Cardiac fibroblast (primary cell): ENCODE measurements around the gene STK32C.

Source experiments
- DNase-seq, 2 donors: peaks; one replicate each; pipeline versions ENCODE4 v3.0.0 to v3.0.0-alpha.2; 2010; ENCODE audit warnings: low read depth in 2 of 2
- H3K4me3 ChIP-seq, 2 donors: replicated peaks in 1 of 2; 1 replicate in 1 of 2; 2 replicates in 1 of 2; pipeline ENCODE4 v1.5.1; 2011; ENCODE audit warnings: low read depth in 2 of 2, low read length in 2 of 2, mild to moderate bottlenecking in 2 of 2, moderate library complexity in 1 of 2
- TF ChIP-seq, protein P1 (sequence below): IDR thresholded peaks from one replicate; pipeline ENCODE4 v1.5.1; 2011; ENCODE audit warnings: low read depth, mild to moderate bottlenecking, low read length, inconsistent platforms

The STK32C gene

GRCh38 chr10:132247943-132248342 lies 59.8 kb downstream of the STK32C start:
- TF ChIP-seq, protein P1, sequence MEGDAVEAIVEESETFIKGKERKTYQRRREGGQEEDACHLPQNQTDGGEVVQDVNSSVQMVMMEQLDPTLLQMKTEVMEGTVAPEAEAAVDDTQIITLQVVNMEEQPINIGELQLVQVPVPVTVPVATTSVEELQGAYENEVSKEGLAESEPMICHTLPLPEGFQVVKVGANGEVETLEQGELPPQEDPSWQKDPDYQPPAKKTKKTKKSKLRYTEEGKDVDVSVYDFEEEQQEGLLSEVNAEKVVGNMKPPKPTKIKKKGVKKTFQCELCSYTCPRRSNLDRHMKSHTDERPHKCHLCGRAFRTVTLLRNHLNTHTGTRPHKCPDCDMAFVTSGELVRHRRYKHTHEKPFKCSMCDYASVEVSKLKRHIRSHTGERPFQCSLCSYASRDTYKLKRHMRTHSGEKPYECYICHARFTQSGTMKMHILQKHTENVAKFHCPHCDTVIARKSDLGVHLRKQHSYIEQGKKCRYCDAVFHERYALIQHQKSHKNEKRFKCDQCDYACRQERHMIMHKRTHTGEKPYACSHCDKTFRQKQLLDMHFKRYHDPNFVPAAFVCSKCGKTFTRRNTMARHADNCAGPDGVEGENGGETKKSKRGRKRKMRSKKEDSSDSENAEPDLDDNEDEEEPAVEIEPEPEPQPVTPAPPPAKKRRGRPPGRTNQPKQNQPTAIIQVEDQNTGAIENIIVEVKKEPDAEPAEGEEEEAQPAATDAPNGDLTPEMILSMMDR = no peak
- H3K4me3 ChIP-seq = no peak overlapping the region
- no peak for DNase-seq

- no peak overlapping the region for H3K4me3 ChIP-seq
- no peak for DNase-seq
- TF ChIP-seq, protein P1 = no peak
Observed at GRCh38 chr10:132246296-132246695, 61.5 kb downstream of the STK32C start.

- TF ChIP-seq, protein P1 = no peak
- DNase-seq = no peak
- no peak overlapping the region for H3K4me3 ChIP-seq
Observed at GRCh38 chr10:132245056-132245455, 62.7 kb downstream of the STK32C start.

DNA sequence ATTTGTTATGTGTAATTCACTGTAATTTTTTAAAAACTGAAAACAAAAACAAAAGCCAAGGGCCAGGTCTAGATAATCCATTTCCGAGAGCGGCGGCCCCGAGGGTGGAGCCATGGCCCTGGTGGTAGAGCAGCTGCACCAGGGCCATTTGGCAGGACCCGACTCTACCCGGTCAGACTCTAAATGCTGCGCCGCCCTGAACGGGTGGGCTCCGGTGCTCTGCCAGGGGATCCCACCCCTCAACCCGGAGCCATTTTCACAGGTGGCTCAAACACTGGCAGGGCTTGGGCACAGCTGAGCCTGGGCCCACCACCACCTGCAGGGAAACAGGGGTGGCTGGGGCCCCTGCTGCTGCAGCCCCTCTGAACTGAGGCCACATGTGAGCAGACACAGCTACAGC lies 64.1 kb downstream of the STK32C start:
- TF ChIP-seq, protein P1 = no peak
- DNase-seq = no peak
- H3K4me3 ChIP-seq = no peak overlapping the region

GRCh38 chr10:132243141-132243540 lies 64.6 kb downstream of the STK32C start:
- no peak for DNase-seq

GRCh38 chr10:132242103-132242840 lies 65.5 kb downstream of the STK32C start:
- DNase-seq = no peak
- no peak overlapping the region for H3K4me3 ChIP-seq
- TF ChIP-seq, protein P1 = no peak

More at GRCh38 chr10:132243141-132243540, 64.6 kb downstream of the STK32C start:
- TF ChIP-seq, protein P1 = no peak
- no peak overlapping the region for H3K4me3 ChIP-seq

- DNase-seq = no peak
- no peak overlapping the region for H3K4me3 ChIP-seq
- TF ChIP-seq, protein P1 = no peak
Observed at GRCh38 chr10:132241496-132241895, 66.3 kb downstream of the STK32C start.
